Pancreas (tissue), 10 donors: Measurements from ENCODE around the gene HLA-DMA. TPM values are rescaled to one million over a fixed set of nuclear protein-coding genes. Genes with fewer than 3 reads are reported as not detected.
A peak's percentile ranks its signal among the peaks of the same experiment; 100 is the strongest.

ENCODE experiments used
- ATAC-seq, 4 donors: fragments of 200-7000 bp; cut with Tn5 transposase; one replicate each; pipeline versions ENCODE4 v1.8.0 to v1.9.1; 2020; ENCODE audit warnings: mild to moderate bottlenecking in 4 of 4, moderate library complexity in 4 of 4
- DNase-seq, 6 donors: peaks; one replicate each; pipeline ENCODE4 v3.0.0-alpha.2; 2020
- FAIRE-seq: peaks from 2 replicates; lab custom pipeline; 2012; peaks lifted over from hg19 to GRCh38; lab: Jason Lieb, UNC
- H3K27ac ChIP-seq, 4 donors: fragments of 200-600 bp; sonication (generic); 1 replicate in 3 of 4; 2 replicates in 1 of 4; pipeline versions ENCODE4 v1.5.0 to v1.8.0; 2020
- H3K27me3 ChIP-seq, 4 donors: fragments of 200-600 bp; one replicate each; pipeline ENCODE4 v1.8.0; 2021
- H3K36me3 ChIP-seq, 3 donors: fragments of 200-600 bp; sonication (generic) in 1 of 3; one replicate each; pipeline versions ENCODE4 v1.5.0 to v1.8.0; 2020 to 2021
- H3K4me1 ChIP-seq, 3 donors: fragments of 200-600 bp; one replicate each; pipeline ENCODE4 v1.8.0; 2021
- H3K4me3 ChIP-seq, 4 donors: fragments of 200-600 bp; sonication (generic) in 2 of 4; one replicate each; pipeline versions ENCODE4 v1.5.0 to v1.8.0; 2020 to 2021
- H3K9me3 ChIP-seq, 4 donors: fragments of 200-600 bp; one replicate each; pipeline ENCODE4 v1.8.0; 2021
- WGBS, 2 donors: extraction: QIAGEN DNeasy Blood & Tissue Kit; methylation state at CpG; one replicate each; pipeline ENCODE4 v1.1.7; 2013; 5-methylcytosine and 5-hydroxymethylcytosine counted together
- intact Hi-C, 3 donors: fragments of 100-400 bp; cut with DNase I; formaldehyde crosslinking; loops; one replicate each; pipeline versions ENCODE4 v1.11.1 to v1.14.2; 2022
- polyA plus RNA-seq, 2 donors: library from polyadenylated mRNA; stranded (reverse); fragments of 200-250 nt; gene quantifications; one replicate each; pipeline ENCODE4 v1.2.3, GENCODE V29; 2013
- total RNA-seq, 6 donors: library from RNA; stranded (reverse); fragmentation: NEBNext Ultra II Directional in 4 of 6; extraction: Animal tissue kit (Norgen Biotek cat#: 25700) in 4 of 6; gene quantifications; one replicate each; pipeline versions ENCODE4 v1.2.1 to v1.2.4, GENCODE V29; 2021 to 2023
- TF ChIP-seq, protein P1 (sequence below), 4 donors: fragments of 200-600 bp; sonication (generic) in 3 of 4; IDR thresholded peaks; one replicate each; pipeline versions ENCODE4 v1.5.0 to v1.8.0; 2021; ENCODE audit warnings: antibody characterized with exemption in 4 of 4
- donor health status: healthy with polysubstance abuse.
- donor health status: DM: no; HTN: no; CAD: no; lungs with moderate emphysema.
- donor health status: DM: no; HTN: no; CAD: no.
- donor health status: control.
- donor health status: control.
- donor health status: Bipolar disorder and iron deficiency.
- donor health status: DM: yes; HTN: yes; CAD: no.
- donor health status: DM: no; HTN: no; CAD: no.
- donor health status: DM: no; HTN: no; CAD: no.
- donor health status: DM: yes; HTN: yes; CAD: no.

The HLA-DMA gene
- total and polyA plus RNA-seq, 8 donors: 6.8 to 72.9 (median 23.0) TPM

DNA sequence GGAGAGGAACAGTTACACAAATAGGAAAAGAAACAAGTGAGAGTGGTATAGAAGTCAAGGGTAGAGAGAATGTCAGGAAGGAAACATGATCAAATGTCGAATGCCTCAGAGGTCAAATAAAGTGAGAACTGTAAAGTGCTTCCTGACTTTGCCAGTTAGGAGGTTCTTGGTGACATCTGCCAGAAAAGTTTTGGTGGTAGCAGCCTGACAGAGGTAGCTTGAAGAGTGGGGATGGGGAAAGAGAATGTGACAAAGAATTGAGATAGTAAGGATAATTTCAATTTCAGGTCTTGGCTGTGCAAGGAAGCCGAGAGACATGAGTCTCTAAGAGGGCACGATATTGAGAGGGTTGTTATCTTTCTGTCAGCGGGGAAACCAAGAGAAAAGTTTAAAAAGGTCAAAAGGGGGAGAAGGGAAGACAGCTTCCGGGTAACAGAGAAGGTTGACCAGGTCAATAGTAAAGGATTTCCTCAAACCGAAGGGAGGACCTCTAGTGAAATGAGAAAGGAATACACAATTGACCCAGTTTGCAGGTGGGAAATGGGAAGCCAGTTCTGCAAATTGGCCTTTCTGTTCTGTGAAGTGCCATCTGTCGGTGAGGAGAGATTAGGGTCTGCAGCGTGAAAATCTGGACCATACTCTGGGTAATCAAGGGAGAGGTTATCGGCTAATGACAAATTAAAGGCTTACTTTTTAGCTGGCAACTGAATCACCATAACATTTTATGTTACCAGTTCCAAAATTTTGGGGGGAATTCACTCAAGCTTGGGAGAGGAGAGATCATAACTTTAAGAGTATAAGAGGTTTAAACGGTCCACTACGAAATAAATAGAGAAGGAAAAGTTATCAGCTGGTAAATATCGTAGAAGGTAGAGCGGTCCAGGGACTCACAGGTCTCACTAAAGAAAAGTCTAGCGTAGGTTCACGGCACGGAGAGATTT lies 14.5 kb upstream of the HLA-DMA start:
- intact Hi-C loops: no loop called here
- Histone ChIP-seq H3K9me3 (no peaks in the 10 kb centered on the region), H3K36me3 (peaks cover 0 to under 1% (median 0%) of the 10 kb centered on the region in 3 donors), H3K27me3 (no peaks in the 10 kb centered on the region), H3K4me1 (peaks cover 10 to 32% (median 16%) of the 10 kb centered on the region in 3 donors), H3K27ac (peak overlapping the region; percentile 97 to 99 (median 99)), H3K4me3 (peak overlapping the region; percentile 60 to 98 (median 86))
- TF ChIP-seq, protein P1, sequence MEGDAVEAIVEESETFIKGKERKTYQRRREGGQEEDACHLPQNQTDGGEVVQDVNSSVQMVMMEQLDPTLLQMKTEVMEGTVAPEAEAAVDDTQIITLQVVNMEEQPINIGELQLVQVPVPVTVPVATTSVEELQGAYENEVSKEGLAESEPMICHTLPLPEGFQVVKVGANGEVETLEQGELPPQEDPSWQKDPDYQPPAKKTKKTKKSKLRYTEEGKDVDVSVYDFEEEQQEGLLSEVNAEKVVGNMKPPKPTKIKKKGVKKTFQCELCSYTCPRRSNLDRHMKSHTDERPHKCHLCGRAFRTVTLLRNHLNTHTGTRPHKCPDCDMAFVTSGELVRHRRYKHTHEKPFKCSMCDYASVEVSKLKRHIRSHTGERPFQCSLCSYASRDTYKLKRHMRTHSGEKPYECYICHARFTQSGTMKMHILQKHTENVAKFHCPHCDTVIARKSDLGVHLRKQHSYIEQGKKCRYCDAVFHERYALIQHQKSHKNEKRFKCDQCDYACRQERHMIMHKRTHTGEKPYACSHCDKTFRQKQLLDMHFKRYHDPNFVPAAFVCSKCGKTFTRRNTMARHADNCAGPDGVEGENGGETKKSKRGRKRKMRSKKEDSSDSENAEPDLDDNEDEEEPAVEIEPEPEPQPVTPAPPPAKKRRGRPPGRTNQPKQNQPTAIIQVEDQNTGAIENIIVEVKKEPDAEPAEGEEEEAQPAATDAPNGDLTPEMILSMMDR (IDR thresholded peaks at IDR 0.05): peak in 2 of 4 donors; percentile 16 to 20
- peak in 2 of 4 donors; percentile 3 to 5 for ATAC-seq
- DNase-seq: peak in 1 of 6 donors; percentile 48
- WGBS, 2 donors: 1% methylated on average over 16 of the region's 16 CpGs
- no peak for FAIRE-seq

DNA sequence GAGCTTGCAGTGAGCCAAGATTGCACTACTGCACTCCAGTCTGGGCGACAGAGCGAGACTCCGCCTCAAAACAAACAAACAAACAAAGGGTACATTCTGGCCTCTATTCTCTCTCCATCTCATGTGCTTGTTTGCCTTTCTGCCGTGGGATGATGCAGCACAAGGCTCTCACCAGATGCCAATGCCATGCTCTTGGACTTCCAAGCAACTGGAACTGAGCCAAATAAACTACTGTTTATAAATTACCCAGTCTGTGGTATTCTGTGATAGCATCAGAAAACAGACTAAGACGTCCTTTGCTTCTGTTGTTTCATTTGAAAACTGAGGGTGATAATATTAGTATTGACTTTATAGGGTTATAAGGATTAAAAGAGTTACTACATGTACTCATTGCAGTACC lies 11.9 kb upstream of the HLA-DMA start:
- H3K4me1 ChIP-seq: peaks cover 10 to 32% (median 16%) of the 10 kb centered on the region in 3 donors
- H3K36me3 ChIP-seq: no peaks in the 10 kb centered on the region
- no peaks in the 10 kb centered on the region for H3K9me3 ChIP-seq
- FAIRE-seq: no peak
- TF ChIP-seq, protein P1 (IDR thresholded peaks at IDR 0.05): no peak
- intact Hi-C loops: no loop called here
- H3K4me3 ChIP-seq: no peak overlapping the region
- no peak for ATAC-seq
- H3K27ac ChIP-seq: no peak overlapping the region
- 69 to 75% methylated on average over 5 of the region's 5 CpGs for WGBS, 2 donors
- no peaks in the 10 kb centered on the region for H3K27me3 ChIP-seq
- DNase-seq: no peak

DNA sequence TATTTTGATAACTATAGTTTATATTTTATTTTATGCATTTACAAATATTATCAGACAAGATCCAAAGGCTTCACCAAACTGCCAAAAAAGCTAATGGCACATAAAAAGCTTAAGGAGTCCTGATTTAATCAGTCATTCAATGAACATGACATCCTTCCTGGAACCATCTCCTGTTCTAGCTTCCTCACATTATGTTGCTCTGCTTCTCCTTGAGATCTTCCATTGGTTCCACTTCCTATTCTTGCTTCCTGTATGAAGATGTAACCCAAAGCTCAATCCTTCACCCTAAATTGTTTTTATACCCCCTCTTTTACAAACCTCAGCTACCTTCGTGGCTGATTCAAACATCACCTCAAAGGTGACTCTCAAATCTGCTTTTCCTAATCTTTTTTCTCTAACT lies 11.0 kb upstream of the HLA-DMA start:
- ATAC-seq (no peak), DNase-seq (no peak), FAIRE-seq (no peak)
- H3K4me3 ChIP-seq: no peak overlapping the region
- WGBS, 2 donors: 59 to 65% methylated on average over 1 of the region's 1 CpG
- H3K27ac ChIP-seq: no peak overlapping the region
- TF ChIP-seq, protein P1 (IDR thresholded peaks at IDR 0.05): no peak
- no peaks in the 10 kb centered on the region for H3K36me3 ChIP-seq
- no peaks in the 10 kb centered on the region for H3K27me3 ChIP-seq
- H3K9me3 ChIP-seq: no peaks in the 10 kb centered on the region
- intact Hi-C loops: no loop called here
- H3K4me1 ChIP-seq: peaks cover 10 to 32% (median 16%) of the 10 kb centered on the region in 3 donors

DNA sequence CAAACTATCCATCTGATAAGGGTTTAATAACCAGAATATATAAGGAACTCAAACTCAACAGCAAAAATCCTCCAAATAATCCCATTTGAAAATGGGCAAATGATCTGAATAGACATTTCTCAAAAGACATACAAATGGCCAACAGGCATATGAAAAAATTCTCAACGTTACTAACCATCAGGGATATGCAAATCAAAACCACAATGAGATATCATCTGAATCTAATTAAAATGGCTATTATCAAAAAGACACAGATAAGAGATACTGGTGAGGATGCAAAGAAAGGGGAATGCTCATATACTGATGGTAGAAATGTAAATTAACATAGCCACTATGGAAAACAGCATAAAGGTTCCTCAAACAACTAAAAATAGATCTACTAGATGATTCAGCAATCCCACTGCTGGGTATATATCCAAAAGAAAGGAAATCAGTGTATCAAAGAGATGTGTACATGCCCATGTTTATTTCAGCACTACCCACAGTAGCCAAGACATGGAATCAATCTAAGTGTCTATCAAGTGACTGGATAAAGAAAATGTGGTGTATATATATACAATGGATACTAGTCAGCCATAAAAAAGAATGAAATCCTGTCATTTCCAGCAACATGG lies 9.4 kb upstream of the HLA-DMA start:
- no peak overlapping the region for H3K4me3 ChIP-seq
- no peak for DNase-seq
- H3K27ac ChIP-seq: no peak overlapping the region
- intact Hi-C loops: no loop called here
- 73% methylated on average over 1 of the region's 1 CpG for WGBS, 2 donors
- no peaks in the 10 kb centered on the region for H3K27me3 ChIP-seq
- no peaks in the 10 kb centered on the region for H3K9me3 ChIP-seq
- no peaks in the 10 kb centered on the region for H3K36me3 ChIP-seq
- TF ChIP-seq, protein P1 (IDR thresholded peaks at IDR 0.05): no peak
- no peak for ATAC-seq
- H3K4me1 ChIP-seq: peaks cover 10 to 32% (median 16%) of the 10 kb centered on the region in 3 donors
- no peak for FAIRE-seq
